GM12878 (cell line): ENCODE measurements around the gene CYP1B1. TPM values are rescaled to one million over a fixed set of nuclear protein-coding genes. Genes with fewer than 3 reads are reported as not detected.
"Not testable (repeated sequence)": the region's sequence is repeated elsewhere in the genome, so short reads cannot be mapped to it uniquely, and the experiment has no call there.

Experiments used
- ATAC-seq: fragments of 200-7000 bp; cut with Tn5 transposase; 3 replicates; pipeline ENCODE4 v1.9.1; 2020; ENCODE audit warnings: mild to moderate bottlenecking, moderate library complexity
- BruUV-seq: library from RNA; stranded (reverse); fragments of 400-500 nt; replicated peaks from 2 replicates; lab custom pipeline; 2021; lab: Mats Ljungman, UMichigan
- CTCF ChIA-PET: fragments of 300-600 bp; sonication (Branson Sonifier 250); formaldehyde crosslinking; extraction: SDS; loops from one replicate; lab custom pipeline; 2021; ENCODE audit warnings: inconsistent platforms; lab: Yijun Ruan, JAX
- POLR2A ChIA-PET: fragments of 350-600 bp; formaldehyde crosslinking; extraction: SDS; loops from one replicate; lab custom pipeline; 2021; ENCODE audit warnings: inconsistent platforms; lab: Charles Lee
- RAD21 ChIA-PET: fragments of 300-600 bp; sonication (Branson Sonifier 250); formaldehyde crosslinking; loops from one replicate; lab custom pipeline; 2023; ENCODE audit warnings: antibody characterized with exemption; ENCODE audit not compliant: unreplicated experiment; lab: Charles Lee
- SMC1A ChIA-PET: fragments of 300-600 bp; sonication (Branson Sonifier 250); formaldehyde crosslinking; loops from one replicate; lab custom pipeline; 2023; ENCODE audit not compliant: unreplicated experiment, uncharacterized antibody; lab: Charles Lee
- DNase-seq: peaks from one replicate; pipeline ENCODE4 v3.0.0-alpha.2; 2011; ENCODE audit warnings: low read depth, low spot score
- FAIRE-seq: peaks from 3 replicates; lab custom pipeline; 2011; peaks lifted over from hg19 to GRCh38; lab: Jason Lieb, UNC
- H2AFZ ChIP-seq: 2 replicates; pipeline ENCODE4 v1.6.0; 2011; ENCODE audit warnings: low read depth, low read length, control low read depth; ENCODE audit not compliant: control insufficient read depth
- H3K27ac ChIP-seq: 2 replicates; pipeline ENCODE4 v1.5.1; 2011; ENCODE audit warnings: control low read depth; ENCODE audit not compliant: control insufficient read depth, insufficient read depth
- H3K27me3 ChIP-seq, 2 experiments: replicated peaks in 1 of 2; 2 replicates each; pipeline versions ENCODE4 v1.6.0 to v1.6.1; 2011; ENCODE audit warnings: low read length in 1 of 2; ENCODE audit not compliant: control insufficient read depth in 2 of 2, insufficient read depth in 2 of 2
- H3K36me3 ChIP-seq, 2 experiments: 2 replicates each; pipeline ENCODE4 v1.5.1; 2011; ENCODE audit warnings: low read length in 1 of 2; ENCODE audit not compliant: control insufficient read depth in 2 of 2, insufficient read depth in 2 of 2
- H3K4me1 ChIP-seq: 2 replicates; pipeline ENCODE4 v1.6.1; 2011; ENCODE audit warnings: mild to moderate bottlenecking, low read length, moderate library complexity, mixed read lengths; ENCODE audit not compliant: control insufficient read depth, insufficient read depth
- H3K4me2 ChIP-seq: 2 replicates; pipeline ENCODE4 v1.6.0; 2011; ENCODE audit warnings: control low read depth; ENCODE audit not compliant: control insufficient read depth, insufficient read depth
- H3K4me3 ChIP-seq: fragments of 200-600 bp; sonication (generic); 2 replicates; pipeline ENCODE4 v1.5.1; 2016
- H3K79me2 ChIP-seq: 2 replicates; pipeline ENCODE4 v1.6.0; 2011; ENCODE audit warnings: low read length; ENCODE audit not compliant: control insufficient read depth, insufficient read depth
- H3K9ac ChIP-seq: 2 replicates; pipeline ENCODE4 v1.8.0; 2011; ENCODE audit warnings: low read length, control low read depth, mixed read lengths; ENCODE audit not compliant: control insufficient read depth, insufficient read depth
- H3K9me3 ChIP-seq: replicated peaks from 3 replicates; pipeline ENCODE4 v1.5.1; 2011; ENCODE audit warnings: mild to moderate bottlenecking, low read length; ENCODE audit not compliant: control insufficient read depth, insufficient read depth
- H4K20me1 ChIP-seq: 2 replicates; pipeline ENCODE4 v1.6.0; 2011; ENCODE audit not compliant: control insufficient read depth, insufficient read depth
- BRCA1 ChIP-seq: IDR thresholded peaks from 2 replicates; pipeline ENCODE4 v1.6.1; 2011; ENCODE audit warnings: low read depth, low read length, improper control_type of control experiment
- GATAD2B ChIP-seq: fragments of 450-650 bp; conservative IDR thresholded peaks from 2 replicates; pipeline ENCODE4 v1.6.1; 2017; ENCODE audit warnings: low read depth, mild to moderate bottlenecking, moderate library complexity
- IKZF1 ChIP-seq: fragments of 450-650 bp; conservative IDR thresholded peaks from 2 replicates; pipeline ENCODE4 v1.6.1; 2017; ENCODE audit warnings: antibody characterized with exemption, mild to moderate bottlenecking
- SPI1 ChIP-seq: IDR thresholded peaks from 2 replicates; pipeline ENCODE4 v1.6.1; 2011; ENCODE audit warnings: low read depth, mild to moderate bottlenecking, low read length, moderate library complexity, borderline replicate concordance; ENCODE audit not compliant: insufficient read depth
- ZNF274 ChIP-seq: IDR thresholded peaks from one replicate; pipeline ENCODE4 v1.8.0; 2011; ENCODE audit not compliant: insufficient read length, insufficient read depth
- WGBS: methylation state at CpG from one replicate; pipeline ENCODE4 v1.1.6; 2016; ENCODE audit warnings: low lambda C conversion rate; ENCODE audit not compliant: insufficient replicate concordance, insufficient coverage; ENCODE audit errors: missing lambda C conversion rate; 5-methylcytosine and 5-hydroxymethylcytosine counted together
- in situ Hi-C: fragments of 300-500 bp; cut with MboI; formaldehyde crosslinking; loops from 9 replicates; pipeline ENCODE4 v1.14.3; 2018; ENCODE audit warnings: mixed read lengths
- intact Hi-C: fragments of 100-400 bp; cut with micrococcal nuclease; formaldehyde crosslinking; loops from one replicate; pipeline ENCODE4 v1.14.2; 2022; ENCODE audit not compliant: unreplicated experiment
- polyA plus RNA-seq, 11 experiments: library from polyadenylated mRNA; depleted of rRNA in 4 of 11; unstranded in 6 of 11; stranded (reverse) in 5 of 11; fragments of >200 nt; fragmentation: Nextera tagmentation in 4 of 11; fragmentation: Illumina TruSeq in 1 of 11; extraction: Ambion mirVana in 4 of 11; extraction: Trizol in 1 of 11; gene quantifications; 1 replicate in 1 of 11; 2 replicates in 10 of 11; pipeline versions ENCODE4 v1.2.1 to v1.2.3, GENCODE V29; 2011 to 2016; ENCODE audit warnings: inconsistent platforms in 2 of 11, missing spikeins in 2 of 11, low read depth in 1 of 11
- total RNA-seq, 4 experiments: library from RNA; depleted of rRNA in 3 of 4; stranded (reverse); fragments of >200 nt in 3 of 4; fragmentation: Illumina TruSeq in 1 of 4; extraction: Trizol in 1 of 4; gene quantifications; 2 replicates each; pipeline versions ENCODE4 v1.2.1 to v1.2.3, GENCODE V29; 2013 to 2021

Gene CYP1B1
- total and polyA plus RNA-seq, 10 of the 15 experiments (the other 5 are each of a cell fraction or from before 2014, with no cell fraction given): 0.35 to 29.7 (median 3.4) TPM

DNA sequence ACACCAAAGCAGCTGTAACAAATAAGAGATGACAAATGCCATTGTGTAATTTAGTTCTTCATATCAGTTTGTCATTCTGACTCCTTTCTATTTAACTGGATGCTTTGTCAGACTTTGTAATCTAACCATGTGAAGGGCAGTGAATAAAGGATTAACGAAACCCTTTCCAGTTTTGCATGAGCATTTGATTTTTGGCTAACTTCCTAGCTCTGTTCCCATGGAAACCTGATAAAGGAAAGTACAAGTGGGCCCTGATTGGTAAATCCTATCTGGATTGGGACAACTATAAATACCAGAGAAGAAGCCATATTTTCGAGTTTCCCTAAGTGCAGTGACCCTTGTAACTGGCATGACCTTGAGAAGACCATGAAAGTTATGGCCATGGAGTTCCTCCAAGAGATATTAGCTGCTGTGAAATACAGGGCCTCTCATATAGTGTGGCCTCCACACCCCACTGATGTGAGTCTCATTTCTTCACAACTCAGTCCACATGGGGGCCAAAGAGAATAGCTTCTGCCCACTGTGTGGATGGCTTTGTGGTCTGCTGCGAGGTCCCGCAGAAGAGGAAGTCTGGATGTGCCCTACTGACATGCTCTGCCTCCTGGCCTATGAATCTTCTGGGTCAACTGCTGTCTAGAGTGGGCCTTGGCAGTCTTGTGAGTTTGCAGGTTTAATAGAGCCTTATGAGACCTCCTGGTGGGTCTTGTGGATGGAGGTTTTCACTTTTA is 38.2 kb upstream of the CYP1B1 start (continued):
- TF ChIP-seq SPI1: peak; percentile 53; the same call in 1 of the 2 replicates

- Histone ChIP-seq H3K79me2 (no peaks in the 10 kb centered on the region), H3K4me3 (no peak overlapping the region), H3K27ac (no peak overlapping the region), H3K4me1 (peaks cover 9% of the 10 kb centered on the region), H2AFZ (no peak overlapping the region), H3K9ac (no peak overlapping the region), H4K20me1 (no peaks in the 10 kb centered on the region), H3K36me3 (no peaks in the 10 kb centered on the region), H3K9me3 (no peaks in the 10 kb centered on the region; the same call in 1 of the 3 replicates), H3K27me3 (no peaks in the 10 kb centered on the region), H3K4me2 (no peak overlapping the region)
- ChIA-PET CTCF (interaction anchor here (0.6 to 3.7 kb wide), 12 partner anchors 35 to 717 kb away, joined by 3 to 19 read pairs (median 4); no protein-coding TSS in a partner anchor), SMC1A (interaction anchor here (0.6 to 1.0 kb wide), 3 partner anchors 75 to 220 kb away, joined by 3 to 4 read pairs (median 3); no protein-coding TSS in a partner anchor), POLR2A (interaction anchor here (1.1 kb wide), 1 partner anchor 122 kb away, joined by 5 read pairs; no protein-coding TSS in a partner anchor), RAD21 (interaction anchor here (1.2 to 1.9 kb wide), 3 partner anchors 131 to 164 kb away, joined by 3 to 7 read pairs (median 4); no protein-coding TSS in a partner anchor)
- TF ChIP-seq GATAD2B (no peak), IKZF1 (no peak), BRCA1 (no peak), ZNF274 (no peak)
- intact Hi-C loops: no loop called here
- no peak for ATAC-seq
- no TSS peak for BruUV-seq
- DNase-seq: no peak
- in situ Hi-C loops: no loop called here
- FAIRE-seq: no peak
- WGBS: 42% methylated on average over 3 of the region's 3 CpGs
Observed at GRCh38 chr2:38113051-38113450, 37.1 kb upstream of the CYP1B1 start.

DNA sequence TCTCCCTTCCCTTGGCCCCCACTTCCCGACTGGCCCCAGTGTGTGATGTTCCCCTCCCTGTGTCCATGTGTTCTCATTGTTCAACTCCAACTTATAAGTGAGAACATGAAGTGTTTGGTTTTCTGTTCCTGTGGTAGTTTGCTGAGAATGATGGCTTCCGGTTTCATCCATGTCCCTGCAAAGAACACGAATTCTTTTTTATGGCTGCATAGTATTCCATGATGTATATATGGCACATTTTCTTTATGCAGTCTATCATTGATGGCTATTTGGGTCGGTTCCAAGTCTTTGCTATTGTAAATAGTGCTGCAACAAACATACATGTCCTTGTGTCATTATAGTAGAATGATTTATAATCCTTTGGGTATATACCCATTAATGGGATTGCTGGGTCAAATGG is 35.4 kb upstream of the CYP1B1 start:
- not testable (repeated sequence) for BruUV-seq, ATAC-seq
- WGBS: 51% methylated on average over 4 of the region's 4 CpGs

More for the DNA sequence above, 35.4 kb upstream of the CYP1B1 start:
- FAIRE-seq, RAD21 ChIA-PET, POLR2A ChIA-PET, H3K4me3 ChIP-seq, H4K20me1 ChIP-seq, H3K9ac ChIP-seq, CTCF ChIA-PET, in situ Hi-C loops, H3K9me3 ChIP-seq, DNase-seq, H2AFZ ChIP-seq, intact Hi-C loops, H3K4me2 ChIP-seq, SMC1A ChIA-PET, H3K27ac ChIP-seq, H3K4me1 ChIP-seq, H3K36me3 ChIP-seq, H3K27me3 ChIP-seq, H3K79me2 ChIP-seq: not testable (repeated sequence)
